GM06990 (cell line): ENCODE measurements around the gene CHRD.

ENCODE experiments used
- DNase-seq: peaks from one replicate; pipeline ENCODE4 v3.0.0-alpha.2; 2011; ENCODE audit not compliant: insufficient read length; ENCODE audit errors: extremely low read depth
- H3K27me3 ChIP-seq: replicated peaks from 2 replicates; pipeline ENCODE4 v1.6.0; 2011; ENCODE audit warnings: low read length; ENCODE audit not compliant: control insufficient read depth, insufficient read depth
- H3K36me3 ChIP-seq: 2 replicates; pipeline ENCODE4 v1.5.1; 2011; ENCODE audit warnings: low read length; ENCODE audit not compliant: control insufficient read depth, insufficient read depth
- H3K4me3 ChIP-seq: replicated peaks from 2 replicates; pipeline ENCODE4 v1.5.1; 2011; ENCODE audit warnings: low read depth, mild to moderate bottlenecking, control low read depth, low read length
- TF ChIP-seq, protein P1 (sequence below): IDR thresholded peaks from 2 replicates; pipeline ENCODE4 v1.5.1; 2011; ENCODE audit warnings: low read length, control low read depth, mild to moderate bottlenecking, inconsistent platforms; ENCODE audit not compliant: insufficient read depth, poor library complexity, severe bottlenecking

CHRD gene

GRCh38 chr3:184379358-184380184 lies at the start of gene CHRD:
Gene CHRD (plus strand): TSS chr3:184380054. CDS start chr3:184380319, 265 bp downstream.
- peaks cover 3% of the 10 kb centered on the region for H3K27me3 ChIP-seq
- DNase-seq = no peak
- TF ChIP-seq, protein P1, sequence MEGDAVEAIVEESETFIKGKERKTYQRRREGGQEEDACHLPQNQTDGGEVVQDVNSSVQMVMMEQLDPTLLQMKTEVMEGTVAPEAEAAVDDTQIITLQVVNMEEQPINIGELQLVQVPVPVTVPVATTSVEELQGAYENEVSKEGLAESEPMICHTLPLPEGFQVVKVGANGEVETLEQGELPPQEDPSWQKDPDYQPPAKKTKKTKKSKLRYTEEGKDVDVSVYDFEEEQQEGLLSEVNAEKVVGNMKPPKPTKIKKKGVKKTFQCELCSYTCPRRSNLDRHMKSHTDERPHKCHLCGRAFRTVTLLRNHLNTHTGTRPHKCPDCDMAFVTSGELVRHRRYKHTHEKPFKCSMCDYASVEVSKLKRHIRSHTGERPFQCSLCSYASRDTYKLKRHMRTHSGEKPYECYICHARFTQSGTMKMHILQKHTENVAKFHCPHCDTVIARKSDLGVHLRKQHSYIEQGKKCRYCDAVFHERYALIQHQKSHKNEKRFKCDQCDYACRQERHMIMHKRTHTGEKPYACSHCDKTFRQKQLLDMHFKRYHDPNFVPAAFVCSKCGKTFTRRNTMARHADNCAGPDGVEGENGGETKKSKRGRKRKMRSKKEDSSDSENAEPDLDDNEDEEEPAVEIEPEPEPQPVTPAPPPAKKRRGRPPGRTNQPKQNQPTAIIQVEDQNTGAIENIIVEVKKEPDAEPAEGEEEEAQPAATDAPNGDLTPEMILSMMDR = no peak
- no peak within 1 kb of the TSS for H3K4me3 ChIP-seq
- H3K36me3 ChIP-seq = no peaks in the 10 kb centered on the region

DNA sequence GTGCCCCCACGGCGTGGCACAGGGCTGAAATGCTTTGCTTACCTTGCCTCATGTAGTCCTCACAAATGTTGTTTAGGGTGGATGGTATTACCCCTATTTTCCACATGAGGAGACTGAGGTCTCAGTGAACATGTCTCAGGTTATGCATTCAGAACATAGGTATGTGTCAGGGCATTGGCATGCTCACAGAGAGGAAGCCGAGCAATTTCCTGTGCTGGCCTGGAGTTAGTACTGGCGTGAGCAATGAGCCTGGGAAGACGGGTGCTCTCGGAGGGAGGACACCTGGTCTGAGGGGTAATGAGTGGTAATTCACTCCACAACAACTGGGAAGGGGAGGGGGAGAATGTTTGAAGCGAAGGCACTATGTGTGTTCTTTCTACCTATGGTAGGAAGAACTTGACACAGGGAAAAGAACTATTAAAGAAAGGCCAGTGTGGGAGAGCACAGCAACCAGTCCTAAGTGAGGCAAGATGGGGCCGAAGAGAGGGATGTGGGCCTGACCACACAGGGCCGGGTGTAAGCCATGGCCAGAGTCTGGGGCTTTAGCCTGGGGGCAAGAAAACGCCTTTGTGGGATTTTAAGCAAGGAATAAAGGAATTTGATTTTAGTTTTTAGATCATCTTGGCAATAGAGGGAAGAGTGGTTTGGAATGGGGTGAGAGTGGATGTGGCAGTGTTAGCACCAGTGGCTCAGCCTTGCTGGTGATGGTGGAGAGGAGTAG lies 47.3 kb upstream of the CHRD start:
- TF ChIP-seq, protein P1 = no peak
- Histone ChIP-seq H3K4me3 (no peak overlapping the region), H3K36me3 (peaks cover 36% of the 10 kb centered on the region), H3K27me3 (no peaks in the 10 kb centered on the region)
- DNase-seq = no peak

- no peak for DNase-seq
- no peaks in the 10 kb centered on the region for H3K27me3 ChIP-seq
- peaks cover 32% of the 10 kb centered on the region for H3K36me3 ChIP-seq
- no peak overlapping the region for H3K4me3 ChIP-seq
- TF ChIP-seq, protein P1 = no peak
These were observed 46.7 kb upstream of the CHRD start for GRCh38 chr3:184333190-184333589.

GRCh38 chr3:184333700-184334099 lies 46.2 kb upstream of the CHRD start:
- no peak for DNase-seq
- Histone ChIP-seq H3K27me3 (no peaks in the 10 kb centered on the region), H3K36me3 (peaks cover 29% of the 10 kb centered on the region), H3K4me3 (no peak overlapping the region)
- TF ChIP-seq, protein P1 = no peak

- Histone ChIP-seq H3K4me3 (no peak overlapping the region), H3K36me3 (peaks cover 25% of the 10 kb centered on the region), H3K27me3 (no peaks in the 10 kb centered on the region)
- DNase-seq = no peak
- TF ChIP-seq, protein P1 = no peak
These were observed 45.2 kb upstream of the CHRD start for GRCh38 chr3:184334470-184335158.
